ENCODE results near the gene PEX14.

PEX14 gene

GRCh38 chr1:10521537-10522157, 46.9 kb downstream of the PEX14 start:
- no peak for DNase-seq

- DNase-seq = no peak
Measured at GRCh38 chr1:10522322-10522860, 47.6 kb downstream of the PEX14 start.

- DNase-seq = no peak
Measured at GRCh38 chr1:10525208-10525607, 50.5 kb downstream of the PEX14 start.

GRCh38 chr1:10528066-10529014, 53.6 kb downstream of the PEX14 start:
- no peak for DNase-seq

DNA sequence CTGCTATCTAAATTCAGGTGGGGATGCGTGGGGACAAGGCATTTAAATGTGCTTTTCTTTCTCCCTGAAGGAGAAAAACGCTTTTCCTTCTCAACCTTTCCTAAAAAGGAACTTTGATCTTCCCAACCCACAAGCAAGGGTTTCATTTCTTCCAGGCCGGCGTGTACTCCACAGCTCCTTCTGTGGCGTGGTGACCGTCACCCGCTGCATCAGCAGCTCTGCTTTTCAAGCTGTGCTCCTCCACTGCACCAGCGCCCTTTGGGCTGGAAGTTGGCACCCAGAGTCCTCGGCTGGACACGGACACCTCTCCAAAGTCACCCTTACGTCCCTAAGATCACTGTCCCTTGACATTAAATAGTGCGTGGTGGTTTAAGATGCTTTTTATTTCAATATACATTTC, 54.3 kb downstream of the PEX14 start:
- DNase-seq = no peak

GRCh38 chr1:10529765-10530164, 55.0 kb downstream of the PEX14 start:
- no peak for DNase-seq

DNA sequence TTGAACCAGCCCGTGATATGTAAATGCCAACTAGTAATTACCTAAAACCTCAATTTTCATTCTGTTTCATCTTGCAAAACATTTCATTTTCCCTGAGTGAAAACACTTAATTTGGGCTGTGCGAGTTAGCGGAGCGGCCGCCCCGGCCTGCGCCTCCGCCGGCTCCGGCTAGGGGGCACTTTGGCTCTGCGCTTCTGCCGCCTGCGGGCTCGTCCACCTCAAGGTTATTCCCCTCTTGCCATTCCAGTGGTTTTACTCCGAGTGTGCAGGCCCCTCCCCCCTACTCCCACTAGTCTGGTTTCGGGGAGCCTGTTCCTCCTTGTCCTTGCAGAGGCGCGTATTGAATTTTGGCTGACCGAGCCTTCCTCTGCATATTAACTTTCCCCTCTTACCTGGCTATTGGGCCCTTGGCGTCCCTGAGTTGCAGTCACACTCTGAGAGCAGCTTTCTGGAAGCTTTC, 55.6 kb downstream of the PEX14 start:
- no peak for DNase-seq

DNA sequence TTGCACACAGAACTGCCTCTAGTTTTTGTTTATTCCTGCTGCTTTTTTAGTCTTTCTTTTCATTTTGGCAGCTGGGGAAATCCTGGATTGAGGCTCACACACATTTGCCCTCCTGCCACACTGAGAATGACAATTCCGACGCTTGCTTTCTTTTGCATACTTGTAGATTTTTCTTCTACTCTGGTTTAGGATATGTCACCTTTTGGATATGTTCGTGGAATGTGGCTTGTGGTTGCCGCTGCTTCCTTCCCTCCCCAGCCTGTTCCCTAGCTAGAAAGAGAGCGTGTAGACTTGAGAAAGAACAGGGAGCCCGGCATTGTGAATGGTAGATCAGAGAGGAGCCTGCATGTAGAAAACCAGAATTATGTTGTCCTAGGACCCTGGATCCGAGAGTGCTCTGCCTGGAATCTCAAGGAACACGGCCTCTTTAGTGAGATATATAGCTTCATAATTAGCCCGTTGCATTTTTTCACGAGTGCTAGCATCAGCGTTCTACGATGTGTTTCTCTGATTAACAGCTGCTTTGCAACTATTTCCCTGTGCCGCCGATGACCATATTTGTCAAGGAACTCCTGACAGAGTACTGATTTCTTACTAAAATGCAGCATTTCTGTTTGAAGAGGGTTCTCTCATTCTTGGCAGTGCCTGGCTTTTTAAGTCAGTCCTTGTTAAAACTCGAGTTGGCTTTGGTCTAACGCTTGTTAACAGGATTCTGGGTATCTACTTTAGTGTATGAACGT, 56.2 kb downstream of the PEX14 start:
- DNase-seq = no peak

- DNase-seq = no peak
Measured at GRCh38 chr1:10532362-10532761, 57.6 kb downstream of the PEX14 start.

DNA sequence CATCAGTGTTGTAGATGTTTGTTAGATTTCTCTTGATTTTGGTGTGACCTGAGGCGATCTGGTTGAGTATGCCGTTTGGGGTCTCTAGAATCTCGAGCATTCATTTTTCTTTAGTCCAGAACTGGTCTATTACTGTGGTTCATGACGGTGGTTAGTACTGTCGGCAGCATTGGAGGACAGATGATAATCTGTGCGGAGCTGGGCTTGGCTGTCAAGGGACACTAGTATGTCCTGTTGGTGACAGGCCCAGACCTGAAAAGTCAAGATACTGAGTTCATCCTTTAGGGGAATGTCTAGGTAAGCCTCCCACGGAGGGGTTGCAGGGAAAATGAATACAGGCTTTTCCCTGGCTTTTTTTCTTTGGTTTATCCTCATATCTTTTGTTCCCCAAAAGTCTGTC, 59.8 kb downstream of the PEX14 start:
- no peak for DNase-seq

GRCh38 chr1:10536133-10536770, 61.5 kb downstream of the PEX14 start:
- no peak for DNase-seq

DNA sequence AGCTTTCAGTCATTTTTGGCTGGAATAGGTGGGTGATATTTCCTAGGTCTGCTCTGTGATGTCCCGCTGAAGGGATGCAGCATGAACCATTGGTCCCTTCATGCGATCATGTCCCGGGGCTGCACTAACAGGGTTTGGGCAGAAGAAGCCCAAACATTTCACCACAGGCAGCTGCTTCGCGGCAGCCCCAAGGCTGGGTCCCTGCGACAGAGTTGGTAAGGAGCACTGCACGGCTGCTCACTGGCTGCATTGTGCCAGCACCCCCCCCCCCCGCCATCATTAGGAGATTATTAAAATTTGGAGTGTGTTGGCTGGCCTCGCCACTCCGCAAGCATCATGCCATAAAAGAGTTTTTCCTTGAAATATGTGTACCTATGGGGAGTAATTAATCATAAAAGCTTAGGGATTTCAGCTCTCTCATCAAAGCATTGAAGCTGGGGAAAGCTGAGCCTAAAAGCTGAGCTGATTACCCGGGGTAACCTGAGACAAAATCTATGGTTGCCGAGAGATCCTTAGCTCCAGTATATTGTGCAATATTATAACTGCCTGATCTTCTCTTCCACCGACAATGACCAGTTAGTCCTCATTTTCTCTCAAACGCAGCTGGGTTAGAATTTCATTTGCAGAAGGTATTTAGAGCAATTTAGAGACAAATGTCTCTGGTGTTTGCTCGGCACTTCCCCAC, 62.5 kb downstream of the PEX14 start:
- no peak for DNase-seq

GRCh38 chr1:10538646-10539355, 64.1 kb downstream of the PEX14 start:
- DNase-seq = no peak

DNA sequence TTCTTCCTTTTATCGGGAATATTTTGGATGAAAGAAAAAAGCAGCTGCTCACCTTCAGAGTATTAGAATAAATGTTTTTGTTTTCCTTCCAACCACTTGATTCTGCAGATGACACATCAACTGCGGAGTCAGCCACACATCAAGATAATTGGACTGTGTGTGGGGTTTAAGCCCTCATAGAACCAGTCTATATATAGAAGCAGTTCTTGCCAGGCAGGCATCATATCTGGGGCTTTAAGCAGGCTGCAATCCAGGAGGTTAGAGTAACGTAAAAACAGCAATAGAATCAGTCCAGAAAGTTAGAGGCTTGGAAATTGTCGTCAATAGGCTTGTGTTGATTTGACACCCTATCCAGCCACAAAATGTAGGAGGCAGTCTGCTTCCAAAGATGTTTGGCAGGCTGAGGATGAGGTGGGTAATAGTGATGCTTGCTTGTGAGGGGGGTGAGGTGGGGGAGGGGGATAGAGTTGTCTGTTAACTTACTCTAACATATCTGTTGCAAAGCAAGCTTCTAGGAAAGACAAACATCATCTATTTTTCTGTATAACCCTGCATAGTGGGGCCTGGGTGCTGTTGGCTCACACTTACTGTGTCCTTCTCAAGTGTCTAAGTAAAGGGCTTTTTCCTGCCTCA, 64.8 kb downstream of the PEX14 start:
- DNase-seq = no peak

DNA sequence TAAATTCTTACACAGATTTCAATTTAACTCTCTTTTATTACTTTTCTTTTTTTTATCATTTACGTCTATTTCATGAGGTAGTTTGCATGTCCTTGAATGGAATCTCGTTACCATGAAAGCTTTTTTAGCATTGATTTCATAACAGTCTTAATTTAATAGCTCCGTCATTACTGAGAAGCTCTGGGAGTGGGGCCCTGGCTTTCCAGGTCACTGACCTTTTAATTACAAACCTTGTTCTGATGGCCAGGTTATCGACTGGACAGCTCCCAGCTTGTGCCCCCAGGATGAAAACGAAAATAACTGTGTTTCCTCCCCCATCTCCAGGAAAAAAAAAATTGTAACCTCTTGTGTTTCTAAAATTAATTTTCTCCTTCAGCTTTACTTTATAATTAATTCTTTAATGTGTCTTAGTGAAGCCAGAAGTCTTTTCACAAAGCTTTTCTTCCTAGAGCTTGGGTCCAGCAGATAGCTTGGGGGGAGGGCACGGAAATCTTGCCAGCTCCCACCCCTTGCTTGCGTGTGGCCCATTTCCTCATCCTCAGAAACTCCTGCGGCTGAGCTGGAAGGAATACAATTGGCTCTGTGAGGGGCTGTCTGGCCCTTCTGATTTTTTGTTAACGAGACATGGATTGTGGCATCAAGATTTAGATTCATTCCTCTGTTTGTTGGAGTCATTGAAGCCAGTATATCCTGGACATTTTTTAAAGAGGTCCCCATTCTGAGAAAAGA, 65.7 kb downstream of the PEX14 start:
- DNase-seq = no peak

DNA sequence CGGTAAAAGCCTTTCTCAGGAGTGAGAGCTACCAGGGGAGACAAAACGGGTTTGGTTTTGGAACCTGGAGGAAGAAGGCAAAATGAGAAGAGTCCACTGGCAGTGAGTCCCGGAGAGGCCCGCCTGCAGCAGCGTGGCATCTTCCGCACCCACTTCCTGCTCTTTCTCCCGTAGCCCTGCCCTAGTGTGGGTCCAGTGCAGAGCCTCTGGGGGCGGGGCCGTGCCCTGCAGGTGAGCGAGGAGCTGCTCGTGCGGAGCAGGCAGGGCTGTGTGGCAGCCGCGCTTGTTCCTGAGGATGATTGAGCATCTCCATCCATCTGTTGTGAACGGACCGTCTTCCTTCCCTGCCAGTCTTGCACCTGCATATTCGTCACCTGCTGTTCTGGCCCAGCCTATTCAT, 66.5 kb downstream of the PEX14 start:
- no peak for DNase-seq

GRCh38 chr1:10544239-10544638, 69.5 kb downstream of the PEX14 start:
- DNase-seq = no peak

GRCh38 chr1:10546896-10547295, 72.1 kb downstream of the PEX14 start:
- DNase-seq = no peak

DNA sequence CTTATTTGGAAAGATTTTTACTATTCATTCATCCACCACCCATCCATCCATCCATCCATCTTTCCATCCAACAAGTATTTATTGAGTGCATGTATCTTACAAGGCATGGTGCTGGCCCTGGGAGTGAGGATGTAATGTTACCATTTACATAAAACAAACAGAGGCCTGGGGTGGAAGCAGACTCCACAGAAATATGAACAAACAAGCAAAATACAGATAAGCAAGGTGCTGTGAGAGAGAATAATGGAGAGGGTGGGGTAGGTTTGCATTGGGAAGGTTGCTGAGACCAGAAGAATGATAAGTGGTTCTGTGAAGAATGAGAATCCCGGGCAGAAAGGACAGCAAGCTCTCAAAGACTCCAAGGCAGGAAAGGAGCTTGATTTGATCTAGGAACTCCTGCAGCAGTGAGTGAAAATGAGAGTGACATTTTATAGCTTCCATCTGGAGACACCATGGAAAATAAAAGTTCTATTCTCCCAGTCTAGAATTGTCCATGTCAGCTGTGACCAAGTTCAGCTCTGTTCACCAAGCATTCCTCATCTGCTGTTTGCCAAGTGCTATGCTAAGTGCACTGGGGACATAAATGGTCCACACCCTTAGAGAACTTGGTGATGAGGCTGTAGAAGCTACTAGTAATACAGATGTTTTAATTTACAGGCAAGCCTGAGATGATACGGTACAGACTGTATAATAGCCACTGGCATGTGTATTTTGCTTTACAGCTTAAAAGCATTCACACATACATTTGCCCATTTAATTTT, 75.3 kb downstream of the PEX14 start:
- DNase-seq = no peak
